ENCODE data around the gene FAM209B. TPM values are rescaled to one million over a fixed set of nuclear protein-coding genes. Genes with fewer than 3 reads are reported as not detected.
A peak's percentile ranks its signal among the peaks of the same experiment; 100 is the strongest.
"Not testable (repeated sequence)": the region's sequence is repeated elsewhere in the genome, so short reads cannot be mapped to it uniquely, and the experiment has no call there.

Gene FAM209B, protein sequence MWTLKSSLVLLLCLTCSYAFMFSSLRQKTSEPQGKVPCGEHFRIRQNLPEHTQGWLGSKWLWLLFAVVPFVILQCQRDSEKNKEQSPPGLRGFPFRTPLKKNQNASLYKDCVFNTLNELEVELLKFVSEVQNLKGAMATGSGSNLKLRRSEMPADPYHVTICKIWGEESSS
- not detected for total RNA-seq

DNA sequence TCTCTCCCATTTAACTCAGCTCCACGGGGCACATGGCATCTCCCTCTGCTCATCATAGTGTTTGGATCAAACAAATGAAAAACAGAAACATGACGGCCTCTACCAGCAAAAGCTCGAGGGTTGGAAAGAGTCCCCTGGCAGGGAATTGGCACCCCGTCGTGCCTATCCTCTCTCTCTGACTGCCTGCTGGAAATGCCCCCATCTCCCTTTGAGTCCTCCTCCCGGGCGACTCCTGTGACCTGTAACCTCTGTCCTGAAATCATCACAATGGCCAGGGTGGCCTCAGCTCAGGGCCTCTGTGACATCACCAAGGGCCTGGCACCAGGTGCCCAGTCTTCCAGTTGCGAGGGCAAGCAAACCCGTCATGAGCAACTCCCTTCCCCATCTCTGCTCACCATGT is at the start of gene FAM209B:
Gene FAM209B, plus strand, starts transcription at position 301 of the 400 bp plus-strand sequence. Its CDS starts 96 bp downstream, at position 397.
- DNase-seq (ENCODE audit: low spot score); intact Hi-C loops (cut with DNase I); ATAC-seq: not testable (repeated sequence)

DNA sequence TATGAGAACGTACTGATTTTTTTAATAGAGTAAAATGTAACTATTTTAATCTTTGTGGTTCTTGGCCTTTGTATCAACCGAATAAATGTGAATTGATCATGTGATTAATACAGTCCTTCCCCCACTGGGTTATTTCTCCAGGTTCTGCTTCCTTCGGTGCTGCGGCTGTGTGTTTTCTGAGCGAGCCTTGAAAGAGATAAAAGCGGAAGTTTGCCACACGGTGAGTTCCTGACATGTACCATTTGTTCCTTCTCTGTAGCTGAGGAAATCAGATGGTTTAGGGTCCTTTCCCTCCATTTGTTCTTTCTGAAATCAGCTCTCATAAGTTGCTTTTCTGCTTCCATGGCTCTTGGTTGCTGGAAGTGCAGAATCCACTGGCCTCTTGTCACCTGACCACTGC is 49.1 kb upstream of the FAM209B start:
- ATAC-seq (no peak), DNase-seq (ENCODE audit: low spot score) (no peak)
- intact Hi-C loops (cut with DNase I), result no loop called here

DNA sequence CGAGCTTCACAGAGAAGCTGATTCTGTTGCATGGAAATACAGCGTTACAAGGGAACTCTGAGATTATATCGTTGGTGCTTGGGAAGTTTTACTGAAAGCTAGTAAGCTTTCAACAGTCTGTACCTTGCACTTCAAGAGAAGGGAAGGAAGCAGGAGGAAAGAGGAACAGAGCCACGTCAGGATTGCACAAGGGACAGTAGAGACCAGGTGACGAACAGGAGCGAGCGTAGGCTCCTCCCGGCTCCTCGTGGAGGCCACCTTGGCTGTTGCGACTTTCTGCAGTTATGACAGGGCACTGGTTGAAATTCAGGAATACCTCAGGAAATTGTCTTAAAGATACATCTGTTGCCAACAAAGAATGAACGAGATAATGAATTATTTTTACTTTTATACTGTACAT is 45.8 kb upstream of the FAM209B start:
- ATAC-seq (no peak), DNase-seq (ENCODE audit: low spot score) (no peak)
- intact Hi-C loops (cut with DNase I), result no loop called here

DNA sequence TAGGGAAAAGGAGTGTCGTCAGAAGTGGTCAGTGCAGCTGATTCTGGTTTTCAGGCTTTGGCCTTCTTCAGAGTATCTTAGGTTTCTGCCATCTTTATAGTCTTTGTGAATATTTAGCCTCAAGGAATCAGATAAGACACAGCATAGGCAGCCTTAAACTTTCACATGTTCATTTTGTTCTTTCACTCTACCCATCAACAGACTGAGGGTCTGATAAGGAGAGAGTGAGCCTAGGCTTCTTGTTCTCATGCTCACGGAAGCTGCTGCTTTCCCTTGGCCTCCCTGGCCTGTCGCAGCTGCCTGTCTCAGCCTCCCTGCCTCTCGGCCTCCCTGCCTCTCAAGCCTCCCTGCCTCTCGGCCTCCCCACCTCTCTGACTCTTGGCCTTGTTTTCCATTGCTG is 44.5 kb upstream of the FAM209B start:
- ATAC-seq, result no peak

DNA sequence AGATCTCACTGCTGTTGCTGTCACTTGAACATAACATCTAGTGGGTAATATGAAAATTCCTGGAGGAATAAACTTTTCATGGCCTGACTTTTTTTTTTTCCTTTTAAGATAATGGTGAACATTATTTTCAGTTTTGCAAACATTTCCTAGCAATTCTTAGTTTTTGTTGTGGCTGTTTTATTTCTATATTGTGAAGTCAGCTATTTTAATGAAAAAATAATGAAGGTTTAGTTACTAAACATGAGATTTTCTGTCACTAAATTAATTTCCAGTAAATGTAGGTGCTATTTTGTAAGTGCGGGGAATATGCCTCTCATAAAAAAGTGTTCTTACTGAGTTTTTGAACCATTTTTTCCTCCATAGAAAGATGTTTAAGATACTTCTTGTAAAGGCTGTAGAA is 31.9 kb upstream of the FAM209B start:
- DNase-seq (ENCODE audit: low spot score) (no peak), ATAC-seq (no peak)
- intact Hi-C loops (cut with DNase I), result no loop called here

More for the DNA sequence above, 44.5 kb upstream of the FAM209B start:
- no peak for DNase-seq (ENCODE audit: low spot score)
- intact Hi-C loops (cut with DNase I), result no loop called here

DNA sequence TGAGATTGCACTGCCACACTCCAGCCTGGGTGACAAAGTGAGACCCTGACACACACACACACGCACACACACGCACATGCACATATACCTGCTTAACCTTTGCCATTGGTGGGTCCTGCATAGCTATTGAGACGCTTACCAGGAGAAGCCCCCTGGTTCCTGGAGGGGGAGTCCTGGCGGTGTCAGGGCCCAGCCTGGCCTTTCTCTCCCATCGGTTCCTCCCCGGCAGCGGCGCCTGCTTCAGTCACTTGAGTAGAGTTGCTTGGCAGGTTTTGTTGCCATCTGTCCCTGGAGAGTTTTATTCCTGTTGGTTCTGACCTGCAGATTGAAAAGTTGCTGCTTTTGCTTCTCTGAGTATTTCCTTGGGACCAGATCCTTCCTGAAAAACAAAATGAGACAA is 29.1 kb upstream of the FAM209B start:
- ATAC-seq, result no peak
- intact Hi-C loops (cut with DNase I), result no loop called here

DNA sequence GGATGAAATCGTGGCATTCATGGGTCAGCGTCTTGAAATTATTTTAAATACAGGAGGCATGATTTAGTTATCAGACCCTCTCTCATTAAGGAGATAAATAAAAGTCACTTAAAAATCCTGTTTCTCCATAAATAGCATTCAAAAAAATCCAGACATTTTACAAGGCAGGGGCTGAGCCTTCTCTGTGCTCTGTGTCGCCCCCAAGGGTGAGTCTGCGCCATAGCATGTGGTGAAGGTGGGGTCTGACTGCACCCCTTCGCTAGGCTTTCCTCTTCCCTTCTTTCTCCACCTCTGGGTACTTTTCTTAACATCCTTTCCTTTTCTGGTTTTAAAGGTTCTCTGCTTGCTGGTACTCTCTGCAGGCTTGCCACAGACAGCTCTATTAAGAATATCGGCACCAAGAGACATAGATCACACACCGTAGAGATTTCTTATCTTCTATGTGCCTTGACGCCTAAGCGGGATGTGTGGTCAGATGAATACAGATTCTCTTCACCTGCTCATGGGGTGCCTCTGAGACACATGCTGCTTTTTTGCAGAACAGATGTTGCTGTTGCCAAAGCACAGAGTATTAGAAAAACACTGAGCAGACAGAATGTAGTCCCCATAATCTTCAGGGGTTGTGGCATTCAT is 28.6 kb upstream of the FAM209B start:
- no peak for ATAC-seq
- DNase-seq (ENCODE audit: low spot score), result no peak
- intact Hi-C loops (cut with DNase I), result no loop called here

More for the DNA sequence above, 29.1 kb upstream of the FAM209B start:
- no peak for DNase-seq (ENCODE audit: low spot score)

DNA sequence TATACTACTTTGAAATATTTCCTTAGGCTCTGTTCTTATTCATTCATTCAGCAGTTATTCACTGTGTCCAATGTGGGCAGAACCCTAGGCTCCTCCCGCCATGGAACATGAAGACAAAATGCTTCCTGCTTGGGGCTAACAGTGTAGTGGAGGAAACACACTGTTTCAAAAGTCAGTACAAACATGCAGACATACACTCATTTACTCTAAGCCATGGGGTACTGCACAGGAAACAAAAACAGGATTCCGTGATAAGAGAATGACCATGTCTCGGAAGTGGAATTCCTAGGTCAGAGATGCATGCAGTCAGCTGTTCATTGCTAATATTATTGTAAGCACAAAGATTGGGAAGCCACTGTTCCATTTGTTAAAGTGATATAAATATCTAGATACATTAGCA is 26.9 kb upstream of the FAM209B start:
- intact Hi-C loops (cut with DNase I), result no loop called here
- DNase-seq (ENCODE audit: low spot score) (no peak), ATAC-seq (no peak)

DNA sequence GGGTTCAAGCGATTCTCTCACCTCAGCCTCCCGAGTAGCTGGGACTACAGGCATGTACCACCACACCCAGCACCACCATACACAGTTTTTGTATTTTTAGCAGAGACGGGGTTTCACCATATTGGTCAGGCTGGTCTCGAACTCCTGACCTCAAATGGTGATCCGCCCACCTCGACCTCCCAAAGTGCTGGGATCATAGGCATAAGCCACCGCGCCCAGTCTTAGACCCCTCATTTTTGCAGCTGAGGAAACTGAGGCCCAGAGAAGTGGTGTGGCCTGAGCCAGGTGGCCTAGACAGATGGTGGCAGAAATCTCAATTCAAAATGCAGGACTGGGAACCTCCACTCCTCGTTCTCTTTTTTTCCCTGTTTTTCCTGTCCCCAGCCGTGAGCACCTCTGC is 21.1 kb upstream of the FAM209B start:
- DNase-seq (ENCODE audit: low spot score), result no peak
- ATAC-seq, result no peak
- intact Hi-C loops (cut with DNase I), result no loop called here

DNA sequence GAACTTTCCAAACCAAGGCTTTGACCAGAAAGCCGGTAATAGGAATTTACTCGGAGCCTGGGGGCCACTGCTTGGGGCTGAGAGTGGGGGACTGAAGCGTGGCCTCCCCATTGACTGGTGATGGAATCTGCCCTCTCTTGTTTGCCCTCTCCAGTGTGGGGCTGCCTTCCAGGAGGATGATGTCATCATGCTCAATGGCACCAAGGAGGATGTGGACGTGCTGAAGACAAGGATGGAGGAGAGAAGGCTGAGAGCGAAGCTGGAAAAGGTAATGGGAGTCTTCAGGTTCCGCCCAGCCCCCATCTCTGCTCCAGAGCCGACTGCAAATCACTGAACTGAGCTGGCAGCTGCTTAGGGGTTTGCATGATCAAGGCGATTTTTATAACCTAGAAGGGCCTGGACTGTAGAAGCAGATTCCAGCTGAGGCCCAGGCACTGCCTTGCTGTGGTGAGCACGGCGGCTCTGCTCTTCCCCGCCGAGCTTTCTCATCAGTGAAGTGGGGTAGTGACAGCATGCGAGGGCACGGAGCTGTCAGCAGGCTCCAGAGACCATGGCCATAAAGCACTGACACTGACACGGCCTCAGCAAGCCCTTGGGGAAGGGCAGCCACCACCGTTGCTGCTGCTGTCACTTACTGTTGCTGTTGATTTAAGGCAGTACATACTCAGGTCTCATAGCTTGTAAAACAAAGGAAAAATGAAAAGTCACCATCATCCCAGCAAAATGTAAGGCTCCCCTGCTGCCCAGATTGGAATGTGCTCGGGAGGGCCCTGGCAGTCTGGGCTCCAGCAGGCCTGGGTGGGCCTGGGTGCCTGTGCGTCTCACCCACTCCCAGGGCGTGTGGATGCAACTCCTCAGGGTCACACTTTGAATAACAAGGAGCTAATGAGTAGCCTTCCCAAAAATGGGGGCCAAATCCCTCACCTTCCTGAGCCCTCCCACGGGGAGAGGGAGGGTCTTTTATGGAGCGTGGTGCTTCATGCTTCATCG is 19.6 kb upstream of the FAM209B start:
- intact Hi-C loops (cut with DNase I), result no loop called here
- DNase-seq (ENCODE audit: low spot score) (no peak), ATAC-seq (no peak)

DNA sequence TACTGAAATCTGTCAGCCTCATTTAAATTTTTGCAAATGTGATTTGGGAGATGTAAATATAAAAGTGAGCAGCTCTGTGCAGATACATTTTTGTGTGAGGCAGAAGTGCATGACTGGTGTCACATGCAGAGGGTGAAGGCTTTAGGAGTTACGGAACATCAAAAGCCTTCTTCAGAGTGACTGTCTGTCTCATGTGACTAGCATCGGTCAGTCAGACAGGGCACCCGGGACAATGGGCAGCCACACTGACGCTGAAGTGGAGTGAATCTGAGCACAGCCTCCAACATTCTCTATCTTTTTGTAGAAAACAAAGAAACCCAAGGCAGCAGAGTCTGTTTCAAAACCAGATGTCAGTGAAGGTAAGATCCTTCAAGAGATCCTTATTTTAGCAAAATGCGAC is 16.4 kb upstream of the FAM209B start:
- intact Hi-C loops (cut with DNase I), result no loop called here
- DNase-seq (ENCODE audit: low spot score) (no peak), ATAC-seq (no peak)

DNA sequence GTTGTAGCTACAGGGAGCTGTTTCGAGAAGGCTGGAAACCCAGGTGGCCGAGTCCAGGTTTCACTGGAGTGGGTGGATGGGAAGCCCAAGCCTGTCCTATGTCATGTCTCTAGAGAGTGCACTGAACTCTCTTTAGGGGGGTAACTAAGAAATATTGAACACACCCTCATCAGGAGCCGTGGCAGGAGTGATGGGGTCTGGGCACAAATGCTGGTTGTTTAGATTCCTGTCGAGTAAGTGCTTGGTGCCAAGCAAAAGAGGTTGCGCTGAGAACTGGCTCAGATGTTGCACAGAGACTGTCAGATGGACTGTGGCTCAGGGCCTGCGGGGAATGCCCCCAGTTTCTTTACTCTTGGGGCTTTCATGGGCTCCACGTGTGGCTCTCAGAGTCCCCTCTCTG is 15.8 kb upstream of the FAM209B start:
- intact Hi-C loops (cut with DNase I), result no loop called here
- peak; percentile 26 for DNase-seq (ENCODE audit: low spot score)
- ATAC-seq, result no peak

DNA sequence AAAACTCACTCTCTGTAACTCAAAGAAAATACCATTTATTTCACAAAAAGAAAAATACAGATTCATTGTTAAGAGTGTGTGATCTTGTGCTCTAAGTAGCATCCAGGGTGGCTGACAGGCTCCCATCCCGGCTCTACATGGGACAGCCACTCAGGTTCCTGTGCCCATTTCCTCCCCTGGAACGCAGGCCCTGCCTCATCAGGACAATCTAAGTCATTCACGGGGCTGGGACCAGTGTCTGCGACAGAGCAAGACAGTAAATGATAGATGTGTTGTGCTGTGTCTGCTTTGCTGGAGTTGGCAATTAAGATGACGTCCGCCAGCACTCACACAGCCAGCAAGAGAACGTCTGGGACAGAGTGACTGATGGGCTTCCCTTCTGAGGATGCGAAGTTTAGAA is 15.4 kb upstream of the FAM209B start:
- DNase-seq (ENCODE audit: low spot score) (peak; percentile 44), ATAC-seq (no peak)
- intact Hi-C loops (cut with DNase I), result no loop called here

DNA sequence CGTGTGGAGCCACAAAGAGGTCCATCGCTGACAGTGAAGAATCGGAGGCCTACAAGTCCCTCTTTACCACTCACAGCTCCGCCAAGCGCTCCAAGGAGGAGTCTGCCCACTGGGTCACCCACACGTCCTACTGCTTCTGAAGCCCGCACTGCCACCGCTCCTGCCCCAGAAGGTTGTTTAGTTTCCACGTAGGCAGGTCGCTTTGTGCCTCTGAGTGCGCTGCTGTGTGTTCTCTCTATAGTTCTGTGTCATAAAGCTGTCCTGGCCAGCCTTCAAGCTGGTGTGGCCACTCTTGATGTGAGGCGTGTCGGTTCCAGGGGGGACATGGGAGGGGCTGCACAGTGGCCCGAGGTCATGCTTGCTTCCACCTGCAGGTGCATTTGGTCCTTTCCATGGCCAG is 14.9 kb upstream of the FAM209B start:
- intact Hi-C loops (cut with DNase I), result no loop called here
- ATAC-seq (no peak), DNase-seq (ENCODE audit: low spot score) (peak; percentile 49)

DNA sequence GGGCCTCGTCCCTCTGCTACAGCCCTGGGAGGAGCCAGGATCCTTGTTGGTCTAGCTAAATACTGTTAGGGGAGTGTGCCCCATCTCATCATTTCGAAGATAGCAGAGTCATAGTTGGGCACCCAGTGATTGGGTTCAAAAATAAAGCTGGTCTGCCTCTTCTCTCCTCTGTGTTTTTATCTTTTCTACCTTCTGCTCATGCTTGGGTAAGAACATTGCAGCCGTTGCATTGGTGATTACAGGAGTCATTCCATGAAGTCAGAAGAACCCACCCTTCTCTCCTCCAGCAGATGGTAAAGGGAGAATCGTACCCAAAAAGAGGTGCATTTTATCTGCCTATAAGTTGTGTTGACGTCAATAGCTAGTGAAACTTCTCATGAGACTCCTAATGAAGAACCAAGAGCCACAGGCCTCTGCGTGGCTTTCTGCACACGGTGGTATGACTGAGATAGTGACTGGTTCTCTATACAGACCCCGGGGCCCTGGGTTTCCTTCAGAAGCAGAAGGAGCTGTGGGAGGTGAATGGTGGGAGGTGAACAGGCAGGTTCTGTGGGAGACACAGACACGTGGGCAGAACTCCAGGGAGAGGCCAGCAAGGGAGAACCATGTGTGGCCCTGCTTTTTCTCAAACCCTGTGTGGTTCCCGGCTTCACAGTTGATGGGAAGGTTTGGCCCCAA is 14.2 kb upstream of the FAM209B start:
- ATAC-seq (no peak), DNase-seq (ENCODE audit: low spot score) (peak; percentile 35)
- intact Hi-C loops (cut with DNase I), result no loop called here

DNA sequence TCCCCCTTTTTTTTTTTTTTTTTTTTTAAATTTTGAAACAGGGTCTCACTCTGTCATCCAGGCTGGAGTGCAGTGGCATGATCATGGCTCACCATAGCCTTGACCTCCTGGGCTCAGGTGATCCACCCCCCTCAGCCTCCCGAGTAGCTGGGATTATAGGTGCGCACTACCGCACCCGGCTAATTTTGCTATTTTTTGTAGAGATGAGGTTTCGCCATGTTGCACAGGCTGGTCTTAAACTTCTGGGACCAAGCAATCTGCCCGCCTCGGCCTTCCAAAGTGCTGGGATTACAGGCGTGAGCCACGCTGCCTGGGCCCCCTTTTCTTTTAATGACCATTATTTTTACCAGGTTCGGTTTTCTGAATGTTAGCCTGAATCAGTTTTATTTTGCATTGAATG is 13.5 kb upstream of the FAM209B start:
- intact Hi-C loops (cut with DNase I), result no loop called here
- peak; percentile 4 for DNase-seq (ENCODE audit: low spot score)
- ATAC-seq, result no peak

DNA sequence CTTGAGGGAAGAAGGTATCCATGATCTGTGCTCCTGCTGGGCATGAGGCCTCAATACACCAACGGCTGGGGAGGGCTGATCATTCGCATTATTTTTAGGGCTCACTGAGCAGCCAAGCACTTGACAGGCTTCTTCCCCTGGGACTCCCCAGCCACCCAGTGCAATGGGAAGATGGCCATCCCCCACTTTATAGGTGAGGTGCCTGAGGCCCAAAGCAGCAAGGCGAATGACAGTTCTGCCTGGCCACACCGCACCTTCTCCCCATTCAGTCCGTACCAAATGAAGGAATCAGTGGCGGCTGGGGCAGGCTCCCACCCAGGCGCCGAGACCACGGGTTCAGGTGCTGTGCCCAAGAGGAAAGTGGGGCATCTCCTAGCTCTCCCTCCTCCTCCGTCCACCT is 12.9 kb upstream of the FAM209B start:
- ATAC-seq, result no peak
- peak; percentile 15 for DNase-seq (ENCODE audit: low spot score)
- intact Hi-C loops (cut with DNase I), result no loop called here

DNA sequence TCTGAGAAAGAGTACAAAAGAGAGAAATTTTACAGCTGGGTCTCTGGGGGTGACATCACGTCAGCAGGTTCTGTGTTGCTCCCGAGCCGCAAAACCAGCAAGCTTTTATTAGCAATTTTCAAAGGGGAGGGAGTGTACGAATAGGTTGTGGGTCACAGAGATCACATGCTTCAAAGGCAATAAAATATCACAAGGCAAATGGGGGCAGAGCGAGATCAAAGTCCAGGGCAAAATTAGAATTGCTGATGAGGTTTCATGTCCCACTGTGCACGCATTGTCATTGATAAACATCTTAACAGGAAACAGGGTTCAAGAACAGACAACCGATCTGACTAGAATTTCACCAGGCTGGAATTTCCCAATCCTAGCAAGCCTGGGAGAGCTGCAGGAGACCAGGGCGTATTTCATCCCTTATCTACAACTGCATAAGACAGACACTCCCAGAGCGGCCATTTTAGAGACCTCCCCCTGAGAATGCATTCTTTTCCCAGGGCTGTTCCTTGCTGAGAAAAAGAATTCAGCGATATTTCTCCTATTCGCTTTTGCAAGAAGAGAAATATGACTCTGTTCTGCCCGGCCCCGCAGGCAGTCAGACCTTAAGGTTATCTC is 12.2 kb upstream of the FAM209B start:
- intact Hi-C loops (cut with DNase I); ATAC-seq: not testable (repeated sequence)
- peak; percentile 14 for DNase-seq (ENCODE audit: low spot score)

DNA sequence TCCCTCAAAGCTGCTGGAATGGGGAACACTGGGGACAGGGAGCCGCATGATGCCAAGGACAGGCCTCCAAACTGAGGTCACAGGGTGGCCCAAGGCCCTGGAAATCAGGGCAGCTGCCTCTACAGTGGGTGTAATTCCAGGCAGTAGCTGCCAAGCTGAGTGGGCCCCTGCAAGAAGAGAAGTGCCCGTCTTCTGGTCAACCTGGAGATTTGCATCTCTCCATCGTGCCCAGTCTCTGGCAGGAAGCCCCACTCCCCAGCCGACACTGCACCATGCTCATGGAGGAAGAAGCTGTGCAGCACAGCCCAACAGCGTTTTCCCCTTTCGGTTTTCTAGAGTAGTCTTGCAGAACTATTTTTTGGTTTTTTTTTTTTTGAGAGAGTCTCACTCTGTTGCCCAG is 10.7 kb upstream of the FAM209B start:
- DNase-seq (ENCODE audit: low spot score) (peak; percentile 32), ATAC-seq (no peak)
- intact Hi-C loops (cut with DNase I), result no loop called here
